Measurements from ENCODE around the gene TLR4.

TLR4 gene

DNA sequence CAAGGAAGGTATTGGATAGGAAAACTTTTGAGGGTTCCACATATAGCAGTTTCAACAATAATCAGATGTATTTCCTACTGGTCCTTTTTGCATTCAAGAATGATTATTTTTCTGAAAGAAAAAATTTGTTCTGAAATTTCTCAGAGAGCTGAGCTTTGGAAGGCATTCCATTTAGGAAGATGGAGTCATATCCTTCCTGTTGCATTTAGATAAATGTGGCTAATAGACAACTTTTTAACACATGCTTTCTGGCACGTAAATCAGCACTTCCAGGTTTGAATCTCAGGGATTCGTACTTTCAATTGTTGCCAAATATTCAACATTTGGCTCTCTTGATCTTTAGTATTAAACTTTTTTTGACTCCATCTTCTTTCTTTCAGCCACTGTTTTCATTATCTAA, 24.8 kb upstream of the TLR4 start:
- FAIRE-seq: no peak
- TF ChIP-seq SPI1 (IDR thresholded peaks at IDR 0.05; ENCODE audit: low read depth, low read length) (no peak), POU2F2 (IDR thresholded peaks at IDR 0.05; ENCODE audit: low read depth, low read length) (no peak), PAX5 (IDR thresholded peaks at IDR 0.05; ENCODE audit: insufficient read depth, low read length, severe bottlenecking) (no peak), POLR2AphosphoS5 (IDR thresholded peaks at IDR 0.05; ENCODE audit: low read depth, low read length) (no peak), TAF1 (IDR thresholded peaks at IDR 0.05; ENCODE audit: low read depth, low read length) (no peak), POLR2A (IDR thresholded peaks at IDR 0.05; ENCODE audit: low read depth, low read length) (no peak)
- no peak for DNase-seq (ENCODE audit: insufficient read length, low spot score)

DNA sequence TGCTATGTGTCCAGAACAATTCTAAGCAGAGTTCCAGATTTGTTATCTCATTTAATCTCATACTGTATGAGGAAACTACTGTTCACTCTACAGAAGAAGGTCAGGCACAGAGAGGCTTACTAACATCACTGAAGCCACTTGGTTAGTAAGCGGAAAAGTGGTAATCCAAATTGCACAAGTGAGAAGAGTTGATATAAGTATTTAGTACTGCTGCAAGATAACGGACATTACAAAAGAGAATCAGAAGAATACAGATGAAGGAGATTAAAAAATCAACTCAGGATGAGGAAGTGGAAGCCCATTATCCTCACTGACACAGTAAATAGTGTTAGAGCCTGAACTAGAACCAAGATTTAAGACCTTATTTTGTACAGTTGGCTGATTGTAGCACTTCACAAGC, 22.3 kb upstream of the TLR4 start:
- DNase-seq (ENCODE audit: insufficient read length, low spot score) (no peak), FAIRE-seq (no peak)
- TF ChIP-seq PAX5 (IDR thresholded peaks at IDR 0.05; ENCODE audit: insufficient read depth, low read length, severe bottlenecking): no peak
- no peak for TF ChIP-seq POLR2A (IDR thresholded peaks at IDR 0.05; ENCODE audit: low read depth, low read length)
- TF ChIP-seq POU2F2 (IDR thresholded peaks at IDR 0.05; ENCODE audit: low read depth, low read length): no peak
- TF ChIP-seq POLR2AphosphoS5 (IDR thresholded peaks at IDR 0.05; ENCODE audit: low read depth, low read length): no peak
- TF ChIP-seq SPI1 (IDR thresholded peaks at IDR 0.05; ENCODE audit: low read depth, low read length): no peak
- TF ChIP-seq TAF1 (IDR thresholded peaks at IDR 0.05; ENCODE audit: low read depth, low read length): no peak

DNA sequence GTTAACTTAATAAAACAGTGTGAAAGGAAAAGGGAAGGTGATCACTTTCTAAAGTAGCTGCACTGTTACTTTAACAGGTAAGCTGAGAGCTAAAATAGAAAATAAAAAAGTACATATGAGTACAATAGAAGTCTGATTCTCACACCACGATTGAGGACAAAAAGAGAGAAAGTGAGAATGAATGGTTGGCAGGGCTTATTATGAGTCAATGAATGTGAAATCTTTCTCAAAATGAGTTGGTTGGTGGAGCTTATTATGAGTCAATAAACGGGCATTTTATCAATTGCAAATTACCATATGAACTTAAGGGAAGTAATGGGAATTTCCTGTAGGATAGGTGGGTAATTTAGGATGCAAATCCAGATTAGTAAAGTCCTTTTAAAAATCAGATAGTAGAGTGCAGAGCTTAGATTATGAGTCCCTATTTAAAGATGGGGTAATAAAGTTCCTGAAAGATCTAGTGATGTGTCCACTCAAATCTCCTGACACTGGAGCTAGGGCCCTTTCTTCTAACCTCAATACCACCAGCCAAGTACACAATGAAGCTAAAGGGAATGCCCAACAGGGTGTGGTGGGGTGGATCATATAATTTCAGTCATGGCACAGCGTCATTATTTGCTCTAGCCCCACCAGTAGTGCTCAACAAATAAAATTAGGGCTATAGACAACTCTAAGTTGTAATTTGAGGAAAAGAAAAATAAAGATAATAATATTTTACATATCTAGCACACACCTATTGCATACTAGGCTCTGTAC, 21.1 kb upstream of the TLR4 start:
- TF ChIP-seq POLR2AphosphoS5 (IDR thresholded peaks at IDR 0.05; ENCODE audit: low read depth, low read length) (no peak), PAX5 (IDR thresholded peaks at IDR 0.05; ENCODE audit: insufficient read depth, low read length, severe bottlenecking) (no peak), TAF1 (IDR thresholded peaks at IDR 0.05; ENCODE audit: low read depth, low read length) (no peak), POU2F2 (IDR thresholded peaks at IDR 0.05; ENCODE audit: low read depth, low read length) (no peak), POLR2A (IDR thresholded peaks at IDR 0.05; ENCODE audit: low read depth, low read length) (no peak), SPI1 (IDR thresholded peaks at IDR 0.05; ENCODE audit: low read depth, low read length) (no peak)
- FAIRE-seq: no peak
- DNase-seq (ENCODE audit: insufficient read length, low spot score): no peak

DNA sequence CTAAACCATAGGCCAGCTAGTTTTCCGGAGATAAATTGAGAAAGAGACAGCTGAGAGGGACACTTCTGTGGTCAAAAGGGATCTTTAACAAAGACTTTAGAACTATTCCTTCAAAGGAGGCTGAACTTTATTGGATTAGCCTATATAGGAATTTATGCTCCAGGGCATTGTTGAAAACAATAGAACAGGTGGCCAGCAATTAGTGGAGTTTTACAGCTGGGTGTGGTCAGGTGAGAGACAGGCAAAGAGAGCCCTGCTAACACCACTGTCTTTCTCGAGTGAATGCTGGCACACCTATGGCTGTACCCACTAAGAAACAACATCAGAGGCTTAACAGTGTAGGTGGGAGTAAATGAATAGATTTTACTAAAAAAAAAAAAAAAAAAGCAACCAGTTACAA, 16.7 kb upstream of the TLR4 start:
- TF ChIP-seq SPI1 (IDR thresholded peaks at IDR 0.05; ENCODE audit: low read depth, low read length) (no peak), TAF1 (IDR thresholded peaks at IDR 0.05; ENCODE audit: low read depth, low read length) (no peak), POU2F2 (IDR thresholded peaks at IDR 0.05; ENCODE audit: low read depth, low read length) (no peak)
- no peak for DNase-seq (ENCODE audit: insufficient read length, low spot score)
- FAIRE-seq: no peak

DNA sequence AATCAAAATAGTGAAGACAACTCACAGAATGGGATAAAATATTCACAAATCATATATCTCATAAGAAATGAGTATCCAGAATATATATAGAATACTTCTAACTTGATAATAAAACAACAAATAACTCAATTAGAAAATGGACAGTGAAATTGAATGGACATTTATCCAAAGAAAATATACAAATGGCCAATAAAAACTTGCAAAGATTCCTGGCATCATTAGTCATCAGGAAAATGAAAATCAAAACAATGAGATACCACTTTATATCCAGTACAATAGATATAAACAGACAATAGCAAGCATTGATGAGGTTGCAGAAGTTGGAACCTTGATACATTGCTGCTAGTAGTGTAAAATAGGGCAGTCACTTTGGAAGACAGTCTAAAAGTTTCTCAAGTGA, 12.8 kb upstream of the TLR4 start:
- TF ChIP-seq TAF1 (IDR thresholded peaks at IDR 0.05; ENCODE audit: low read depth, low read length): no peak
- TF ChIP-seq POLR2AphosphoS5 (IDR thresholded peaks at IDR 0.05; ENCODE audit: low read depth, low read length): no peak
- no peak for TF ChIP-seq SPI1 (IDR thresholded peaks at IDR 0.05; ENCODE audit: low read depth, low read length)
- no peak for TF ChIP-seq POU2F2 (IDR thresholded peaks at IDR 0.05; ENCODE audit: low read depth, low read length)
- no peak for TF ChIP-seq PAX5 (IDR thresholded peaks at IDR 0.05; ENCODE audit: insufficient read depth, low read length, severe bottlenecking)
- TF ChIP-seq POLR2A (IDR thresholded peaks at IDR 0.05; ENCODE audit: low read depth, low read length): no peak
- DNase-seq (ENCODE audit: insufficient read length, low spot score): no peak
- FAIRE-seq: no peak

DNA sequence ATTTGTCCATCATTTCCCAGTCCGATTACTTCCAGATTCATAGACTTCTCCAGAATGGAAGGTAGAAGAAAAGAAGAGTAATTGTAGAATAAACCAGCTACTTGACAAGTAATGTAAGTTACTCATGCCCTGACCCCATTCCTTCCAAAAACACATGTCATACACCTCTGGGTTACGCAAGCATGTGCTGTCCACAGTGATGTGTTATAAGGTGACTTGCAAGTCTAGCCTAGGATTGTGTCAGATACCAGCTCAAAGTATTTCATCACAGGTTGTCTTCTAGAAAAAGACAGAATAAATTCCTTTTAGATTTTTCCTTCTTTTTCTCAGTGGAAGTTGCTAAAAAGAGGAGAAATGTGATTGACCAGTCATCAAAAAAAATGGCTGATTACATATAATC, 8.0 kb upstream of the TLR4 start:
- no peak for FAIRE-seq
- DNase-seq (ENCODE audit: insufficient read length, low spot score): no peak
- TF ChIP-seq TAF1 (IDR thresholded peaks at IDR 0.05; ENCODE audit: low read depth, low read length) (no peak), SPI1 (IDR thresholded peaks at IDR 0.05; ENCODE audit: low read depth, low read length) (no peak), POLR2AphosphoS5 (IDR thresholded peaks at IDR 0.05; ENCODE audit: low read depth, low read length) (no peak), PAX5 (IDR thresholded peaks at IDR 0.05; ENCODE audit: insufficient read depth, low read length, severe bottlenecking) (no peak), POU2F2 (IDR thresholded peaks at IDR 0.05; ENCODE audit: low read depth, low read length) (no peak), POLR2A (IDR thresholded peaks at IDR 0.05; ENCODE audit: low read depth, low read length) (no peak)

DNA sequence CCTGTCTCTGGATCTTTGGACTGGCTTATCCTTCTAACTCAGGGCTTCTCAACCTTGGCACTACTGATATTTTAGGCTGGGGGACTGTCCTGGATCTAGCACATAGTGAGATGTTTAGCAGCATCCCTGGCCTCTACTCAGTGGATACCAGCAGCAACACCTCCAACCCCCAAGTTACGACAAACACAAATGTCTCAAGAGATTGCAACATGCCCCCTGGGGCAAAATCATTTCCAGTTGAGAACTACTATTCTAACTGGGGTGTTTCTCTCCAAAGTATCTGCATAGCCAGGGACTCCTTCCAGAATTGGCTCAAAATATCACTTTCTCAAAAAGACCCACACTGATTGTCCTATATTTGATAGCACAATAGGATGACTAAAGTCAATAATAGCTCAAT, 7.2 kb upstream of the TLR4 start:
- TF ChIP-seq POU2F2 (IDR thresholded peaks at IDR 0.05; ENCODE audit: low read depth, low read length) (no peak), POLR2A (IDR thresholded peaks at IDR 0.05; ENCODE audit: low read depth, low read length) (no peak), POLR2AphosphoS5 (IDR thresholded peaks at IDR 0.05; ENCODE audit: low read depth, low read length) (no peak), SPI1 (IDR thresholded peaks at IDR 0.05; ENCODE audit: low read depth, low read length) (no peak), PAX5 (IDR thresholded peaks at IDR 0.05; ENCODE audit: insufficient read depth, low read length, severe bottlenecking) (no peak)
- FAIRE-seq (no peak), DNase-seq (ENCODE audit: insufficient read length, low spot score) (no peak)

DNA sequence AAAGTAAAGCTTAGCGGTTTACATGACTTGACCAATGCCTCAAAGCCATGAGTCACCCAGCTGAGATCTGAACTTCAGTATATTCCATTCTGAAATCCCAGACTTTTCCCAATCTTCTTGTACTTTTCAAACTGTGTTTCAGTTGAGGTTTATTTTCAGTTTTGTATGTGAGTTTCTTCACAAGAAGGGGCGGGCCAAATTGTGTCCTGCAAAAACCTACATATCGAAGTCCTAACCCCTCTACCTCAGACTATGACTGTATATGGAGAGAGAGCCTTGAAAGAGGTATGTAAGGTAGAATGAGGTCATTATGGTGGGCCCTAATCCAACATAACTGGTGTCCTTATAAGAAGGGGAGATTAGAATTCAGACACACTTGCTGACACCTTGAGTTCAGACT, 666 bp upstream of the TLR4 start:
- FAIRE-seq (no peak), DNase-seq (ENCODE audit: insufficient read length, low spot score) (no peak)
- TF ChIP-seq POLR2AphosphoS5 (IDR thresholded peaks at IDR 0.05; ENCODE audit: low read depth, low read length) (no peak), PAX5 (IDR thresholded peaks at IDR 0.05; ENCODE audit: insufficient read depth, low read length, severe bottlenecking) (no peak), TAF1 (IDR thresholded peaks at IDR 0.05; ENCODE audit: low read depth, low read length) (no peak), POU2F2 (IDR thresholded peaks at IDR 0.05; ENCODE audit: low read depth, low read length) (no peak), SPI1 (IDR thresholded peaks at IDR 0.05; ENCODE audit: low read depth, low read length) (no peak), POLR2A (IDR thresholded peaks at IDR 0.05; ENCODE audit: low read depth, low read length) (no peak)

DNA sequence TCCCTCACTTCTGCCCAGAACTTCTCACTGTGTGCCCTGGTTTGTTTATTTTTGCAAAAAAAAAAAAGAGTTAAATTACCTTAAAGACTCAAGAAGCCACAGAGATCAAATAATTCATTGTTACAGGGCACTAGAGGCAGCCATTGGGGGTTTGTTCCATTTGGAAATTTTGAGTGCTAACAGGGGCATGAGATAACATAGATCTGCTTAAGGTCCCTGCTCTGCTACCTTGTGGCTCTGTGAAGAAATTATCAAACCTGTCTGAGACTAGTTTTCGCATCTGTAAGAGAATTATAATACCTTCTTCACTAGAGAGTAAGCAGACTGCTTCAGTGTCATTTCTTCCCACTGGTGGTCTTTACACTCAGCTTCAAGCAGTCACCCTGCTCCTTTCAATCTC, 394 bp downstream of the TLR4 start:
- no peak for DNase-seq (ENCODE audit: insufficient read length, low spot score)
- no peak for FAIRE-seq
- no peak for TF ChIP-seq POU2F2 (IDR thresholded peaks at IDR 0.05; ENCODE audit: low read depth, low read length)
- TF ChIP-seq SPI1 (IDR thresholded peaks at IDR 0.05; ENCODE audit: low read depth, low read length): no peak
- no peak for TF ChIP-seq POLR2A (IDR thresholded peaks at IDR 0.05; ENCODE audit: low read depth, low read length)
- TF ChIP-seq POLR2AphosphoS5 (IDR thresholded peaks at IDR 0.05; ENCODE audit: low read depth, low read length): no peak
- no peak for TF ChIP-seq PAX5 (IDR thresholded peaks at IDR 0.05; ENCODE audit: insufficient read depth, low read length, severe bottlenecking)
- TF ChIP-seq TAF1 (IDR thresholded peaks at IDR 0.05; ENCODE audit: low read depth, low read length): no peak

DNA sequence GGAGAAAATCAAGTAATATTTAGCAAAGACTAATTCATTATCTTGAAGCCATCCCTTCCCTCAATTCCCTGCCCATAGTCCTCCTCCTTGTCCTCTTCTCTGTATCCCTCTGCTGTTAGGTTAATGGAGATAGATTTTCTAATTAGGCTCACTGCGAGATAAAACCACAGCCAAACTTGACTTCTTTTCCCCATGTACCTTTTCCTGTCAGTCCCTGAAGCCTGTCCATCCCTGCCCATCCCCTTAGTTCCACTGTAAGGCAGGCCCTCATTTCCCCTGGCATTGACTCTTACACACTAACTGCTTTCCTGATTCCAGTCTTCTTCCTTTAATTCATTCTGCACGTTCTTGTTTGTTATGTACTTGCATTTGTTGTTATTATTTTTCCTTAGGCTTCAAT, 1.2 kb downstream of the TLR4 start:
- TF ChIP-seq POU2F2 (IDR thresholded peaks at IDR 0.05; ENCODE audit: low read depth, low read length): no peak
- no peak for TF ChIP-seq POLR2A (IDR thresholded peaks at IDR 0.05; ENCODE audit: low read depth, low read length)
- no peak for TF ChIP-seq PAX5 (IDR thresholded peaks at IDR 0.05; ENCODE audit: insufficient read depth, low read length, severe bottlenecking)
- FAIRE-seq: no peak

More for the DNA sequence above, 1.2 kb downstream of the TLR4 start:
- no peak for DNase-seq (ENCODE audit: insufficient read length, low spot score)
